Measurements from ENCODE around the gene APOBEC3A. TPM values are rescaled to one million over a fixed set of nuclear protein-coding genes. Genes with fewer than 3 reads are reported as not detected.
"Not testable (repeated sequence)": the region's sequence is repeated elsewhere in the genome, so short reads cannot be mapped to it uniquely, and the experiment has no call there.

The APOBEC3A gene
- total RNA-seq, 1 donor = not detected

DNA sequence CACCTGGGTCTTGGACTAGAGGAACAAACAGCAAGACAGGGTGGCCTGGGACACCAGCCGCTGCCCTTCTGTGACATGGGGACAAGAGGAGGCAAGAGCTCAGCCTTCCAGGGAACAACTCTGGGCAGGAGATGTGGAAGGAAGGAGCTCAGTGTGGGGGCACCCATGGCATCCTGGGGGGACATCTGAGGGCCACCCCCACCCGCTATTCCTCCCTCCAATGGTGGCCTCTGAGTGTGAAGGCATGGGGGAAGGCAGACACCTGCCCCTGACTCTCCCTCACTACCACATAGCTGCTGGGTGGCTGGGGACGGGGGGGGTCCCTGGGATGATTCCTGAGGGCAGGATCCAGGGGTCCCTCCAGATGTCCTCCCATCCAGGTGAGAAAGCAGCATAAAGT is 29.2 kb downstream of the APOBEC3A start:
- no peaks in the 10 kb centered on the region for H3K36me3 ChIP-seq (ENCODE audit: insufficient read depth, low read length)
- H3K4me1 ChIP-seq (ENCODE audit: insufficient read depth, low read length) = peaks cover 12% of the 10 kb centered on the region
- no peak overlapping the region for H3K27ac ChIP-seq (ENCODE audit: low read depth, low read length)
- H4K20me1 ChIP-seq (ENCODE audit: insufficient read depth, low read length) = no peaks in the 10 kb centered on the region
- no peak overlapping the region for H3K4me2 ChIP-seq (ENCODE audit: insufficient read depth, low read length)
- no peak overlapping the region for H3K4me3 ChIP-seq (ENCODE audit: insufficient read depth, low read length)
- H3K27me3 ChIP-seq (ENCODE audit: insufficient read depth, low read length) = no peaks in the 10 kb centered on the region
- no peak overlapping the region for H2AFZ ChIP-seq (ENCODE audit: low read length)
- H3K9me3 ChIP-seq (ENCODE audit: low read depth, low read length) = no peaks in the 10 kb centered on the region
- TF ChIP-seq, protein P1, sequence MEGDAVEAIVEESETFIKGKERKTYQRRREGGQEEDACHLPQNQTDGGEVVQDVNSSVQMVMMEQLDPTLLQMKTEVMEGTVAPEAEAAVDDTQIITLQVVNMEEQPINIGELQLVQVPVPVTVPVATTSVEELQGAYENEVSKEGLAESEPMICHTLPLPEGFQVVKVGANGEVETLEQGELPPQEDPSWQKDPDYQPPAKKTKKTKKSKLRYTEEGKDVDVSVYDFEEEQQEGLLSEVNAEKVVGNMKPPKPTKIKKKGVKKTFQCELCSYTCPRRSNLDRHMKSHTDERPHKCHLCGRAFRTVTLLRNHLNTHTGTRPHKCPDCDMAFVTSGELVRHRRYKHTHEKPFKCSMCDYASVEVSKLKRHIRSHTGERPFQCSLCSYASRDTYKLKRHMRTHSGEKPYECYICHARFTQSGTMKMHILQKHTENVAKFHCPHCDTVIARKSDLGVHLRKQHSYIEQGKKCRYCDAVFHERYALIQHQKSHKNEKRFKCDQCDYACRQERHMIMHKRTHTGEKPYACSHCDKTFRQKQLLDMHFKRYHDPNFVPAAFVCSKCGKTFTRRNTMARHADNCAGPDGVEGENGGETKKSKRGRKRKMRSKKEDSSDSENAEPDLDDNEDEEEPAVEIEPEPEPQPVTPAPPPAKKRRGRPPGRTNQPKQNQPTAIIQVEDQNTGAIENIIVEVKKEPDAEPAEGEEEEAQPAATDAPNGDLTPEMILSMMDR (IDR thresholded peaks at IDR 0.05; ENCODE audit: extremely low read depth, low read depth, low read length) = no peak
- no peak for DNase-seq (ENCODE audit: insufficient read length, low spot score, missing footprints)
- H3K79me2 ChIP-seq (ENCODE audit: insufficient read depth, low read length) = no peaks in the 10 kb centered on the region

DNA sequence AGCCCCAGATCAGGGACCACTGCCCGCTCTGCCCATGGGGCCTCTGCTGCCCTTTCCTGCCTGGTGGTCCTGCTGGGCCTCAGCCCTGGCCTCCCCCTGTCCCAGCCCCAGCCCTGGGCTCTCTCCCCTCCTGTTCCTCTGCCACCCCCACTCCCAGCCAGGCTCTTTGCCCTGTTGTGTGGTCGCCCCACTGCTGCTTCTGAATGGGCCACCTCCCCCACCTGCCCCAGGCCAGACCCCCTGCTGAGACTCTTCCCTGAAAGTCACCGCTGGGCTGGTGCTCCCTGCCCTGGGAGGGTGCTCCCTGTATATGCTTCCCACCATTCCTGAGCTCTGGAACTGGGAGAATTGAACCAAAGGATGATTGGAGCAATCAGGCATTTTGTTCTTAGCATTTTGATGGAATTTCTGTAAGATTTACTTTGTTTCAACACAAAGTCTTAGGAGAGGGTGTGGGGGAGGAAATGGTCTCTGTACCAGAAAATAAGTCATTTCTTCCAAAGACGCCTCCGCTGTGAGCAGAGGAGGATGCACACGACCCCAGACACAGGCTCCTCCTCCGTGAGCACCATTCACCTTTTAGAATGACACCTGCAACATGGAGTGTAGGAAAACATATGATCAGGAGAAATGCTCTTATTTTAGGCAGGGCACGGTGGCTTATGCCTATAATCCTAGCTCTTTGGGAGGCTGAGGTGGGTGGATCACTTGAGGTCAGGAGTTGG is 29.9 kb downstream of the APOBEC3A start:
- Histone ChIP-seq H3K9me3 (ENCODE audit: low read depth, low read length) (no peaks in the 10 kb centered on the region), H3K27me3 (ENCODE audit: insufficient read depth, low read length) (no peaks in the 10 kb centered on the region), H4K20me1 (ENCODE audit: insufficient read depth, low read length) (no peaks in the 10 kb centered on the region), H3K36me3 (ENCODE audit: insufficient read depth, low read length) (no peaks in the 10 kb centered on the region), H3K4me1 (ENCODE audit: insufficient read depth, low read length) (peaks cover 7% of the 10 kb centered on the region), H3K4me2 (ENCODE audit: insufficient read depth, low read length) (no peak overlapping the region), H3K27ac (ENCODE audit: low read depth, low read length) (no peak overlapping the region), H3K4me3 (ENCODE audit: insufficient read depth, low read length) (no peak overlapping the region), H2AFZ (ENCODE audit: low read length) (no peak overlapping the region), H3K79me2 (ENCODE audit: insufficient read depth, low read length) (no peaks in the 10 kb centered on the region)
- no peak for DNase-seq (ENCODE audit: insufficient read length, low spot score, missing footprints)
- TF ChIP-seq, protein P1 (IDR thresholded peaks at IDR 0.05; ENCODE audit: extremely low read depth, low read depth, low read length) = no peak

DNA sequence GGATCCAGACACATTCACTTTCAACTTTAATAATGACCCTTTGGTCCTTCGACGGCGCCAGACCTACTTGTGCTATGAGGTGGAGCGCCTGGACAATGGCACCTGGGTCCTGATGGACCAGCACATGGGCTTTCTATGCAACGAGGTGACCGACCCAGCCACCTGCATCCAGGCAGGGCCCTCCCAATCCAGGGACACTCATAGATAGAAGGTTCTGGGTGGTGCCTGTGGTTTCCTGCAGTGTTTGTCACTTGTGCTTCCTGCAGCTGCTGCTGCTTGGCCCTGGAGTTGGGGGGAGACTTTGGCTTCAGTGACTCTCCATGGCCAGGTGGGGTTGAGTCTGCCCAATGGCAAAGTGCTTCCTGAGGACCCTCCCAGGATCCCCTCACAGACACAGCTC is 32.1 kb downstream of the APOBEC3A start:
- no peak for DNase-seq (ENCODE audit: insufficient read length, low spot score, missing footprints)
- Histone ChIP-seq H3K36me3 (ENCODE audit: insufficient read depth, low read length) (no peaks in the 10 kb centered on the region), H2AFZ (ENCODE audit: low read length) (no peak overlapping the region), H4K20me1 (ENCODE audit: insufficient read depth, low read length) (no peaks in the 10 kb centered on the region), H3K4me1 (ENCODE audit: insufficient read depth, low read length) (no peaks in the 10 kb centered on the region), H3K27me3 (ENCODE audit: insufficient read depth, low read length) (no peaks in the 10 kb centered on the region), H3K4me3 (ENCODE audit: insufficient read depth, low read length) (no peak overlapping the region), H3K79me2 (ENCODE audit: insufficient read depth, low read length) (no peaks in the 10 kb centered on the region), H3K9me3 (ENCODE audit: low read depth, low read length) (no peaks in the 10 kb centered on the region), H3K4me2 (ENCODE audit: insufficient read depth, low read length) (no peak overlapping the region), H3K27ac (ENCODE audit: low read depth, low read length) (no peak overlapping the region)
- TF ChIP-seq, protein P1 (IDR thresholded peaks at IDR 0.05; ENCODE audit: extremely low read depth, low read depth, low read length) = no peak

DNA sequence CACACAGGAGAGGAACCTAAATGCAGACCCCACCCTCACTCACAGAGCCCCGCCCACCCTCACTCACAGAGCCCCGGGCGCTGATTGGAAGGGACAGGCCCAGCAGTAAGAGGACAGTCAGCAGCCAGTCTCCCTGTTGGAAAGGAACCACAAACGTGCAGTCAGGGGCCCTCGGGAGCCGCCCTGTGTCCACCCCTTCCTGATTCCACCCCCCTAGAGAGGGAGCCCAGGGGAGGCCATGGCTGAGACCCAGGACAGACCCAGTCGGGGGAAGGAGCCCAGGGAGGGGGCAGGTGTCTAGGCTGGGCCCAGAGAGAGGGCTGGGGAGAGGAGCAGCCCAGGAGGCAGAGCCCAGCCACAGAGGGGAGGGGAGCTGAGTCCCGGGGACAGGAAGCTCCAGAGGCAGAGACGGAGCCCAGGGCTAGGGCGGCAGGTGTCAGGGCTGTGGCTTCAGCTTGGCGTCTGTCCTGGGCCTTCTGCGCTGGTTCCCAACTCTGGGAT is 35.5 kb downstream of the APOBEC3A start:
- DNase-seq (ENCODE audit: insufficient read length, low spot score, missing footprints); H3K4me1 ChIP-seq (ENCODE audit: insufficient read depth, low read length); H2AFZ ChIP-seq (ENCODE audit: low read length); H3K4me3 ChIP-seq (ENCODE audit: insufficient read depth, low read length); H3K27me3 ChIP-seq (ENCODE audit: insufficient read depth, low read length); H3K79me2 ChIP-seq (ENCODE audit: insufficient read depth, low read length); H3K9me3 ChIP-seq (ENCODE audit: low read depth, low read length); H3K27ac ChIP-seq (ENCODE audit: low read depth, low read length); H3K36me3 ChIP-seq (ENCODE audit: insufficient read depth, low read length); H3K4me2 ChIP-seq (ENCODE audit: insufficient read depth, low read length); H4K20me1 ChIP-seq (ENCODE audit: insufficient read depth, low read length): not testable (repeated sequence)

Data from osteoblast (primary cell).